ENCODE data around the gene HTR4. TPM values are rescaled to one million over a fixed set of nuclear protein-coding genes. Genes with fewer than 3 reads are reported as not detected.

HTR4 gene
- polyA plus RNA-seq, 1 donor (not counting 4 experiments of a cell fraction or from before 2014, with no cell fraction given), result not detected

DNA sequence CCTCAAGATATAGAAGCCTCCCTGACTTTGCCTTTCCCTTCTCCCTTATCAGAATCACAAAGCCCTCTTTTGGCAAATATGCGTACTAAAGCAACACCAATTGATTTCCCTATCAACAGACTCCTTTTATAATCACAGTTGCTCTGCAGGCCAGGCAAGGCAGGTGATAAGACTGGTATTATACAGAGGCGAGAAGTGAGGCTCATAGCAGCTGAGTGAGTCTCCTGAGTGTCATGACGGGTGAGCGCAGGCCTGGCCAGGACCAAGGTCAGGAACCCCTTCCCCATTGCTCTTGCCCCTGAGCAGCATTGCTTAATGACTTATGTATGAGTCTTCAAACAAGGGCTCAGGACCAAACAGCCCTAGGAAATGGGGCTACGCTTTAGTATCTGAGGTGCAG lies 199.8 kb downstream of the HTR4 start:
- H3K79me2 ChIP-seq (ENCODE audit: control insufficient read depth, insufficient read depth, low read length), result no peaks in the 10 kb centered on the region
- TF ChIP-seq, protein P1, sequence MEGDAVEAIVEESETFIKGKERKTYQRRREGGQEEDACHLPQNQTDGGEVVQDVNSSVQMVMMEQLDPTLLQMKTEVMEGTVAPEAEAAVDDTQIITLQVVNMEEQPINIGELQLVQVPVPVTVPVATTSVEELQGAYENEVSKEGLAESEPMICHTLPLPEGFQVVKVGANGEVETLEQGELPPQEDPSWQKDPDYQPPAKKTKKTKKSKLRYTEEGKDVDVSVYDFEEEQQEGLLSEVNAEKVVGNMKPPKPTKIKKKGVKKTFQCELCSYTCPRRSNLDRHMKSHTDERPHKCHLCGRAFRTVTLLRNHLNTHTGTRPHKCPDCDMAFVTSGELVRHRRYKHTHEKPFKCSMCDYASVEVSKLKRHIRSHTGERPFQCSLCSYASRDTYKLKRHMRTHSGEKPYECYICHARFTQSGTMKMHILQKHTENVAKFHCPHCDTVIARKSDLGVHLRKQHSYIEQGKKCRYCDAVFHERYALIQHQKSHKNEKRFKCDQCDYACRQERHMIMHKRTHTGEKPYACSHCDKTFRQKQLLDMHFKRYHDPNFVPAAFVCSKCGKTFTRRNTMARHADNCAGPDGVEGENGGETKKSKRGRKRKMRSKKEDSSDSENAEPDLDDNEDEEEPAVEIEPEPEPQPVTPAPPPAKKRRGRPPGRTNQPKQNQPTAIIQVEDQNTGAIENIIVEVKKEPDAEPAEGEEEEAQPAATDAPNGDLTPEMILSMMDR (optimal IDR thresholded peaks at IDR 0.05 in 1 of 3, IDR thresholded peaks at IDR 0.05 in 1 of 3, conservative IDR thresholded peaks at IDR 0.05 in 1 of 3; ENCODE audit: extremely low read depth in 1 of 3, insufficient read depth in 2 of 3, low read length in 3 of 3), result no peak
- TF ChIP-seq EZH2 (IDR thresholded peaks at IDR 0.05; ENCODE audit: low read length), result no peak
- no peaks in the 10 kb centered on the region for H4K20me1 ChIP-seq (ENCODE audit: control insufficient read depth, extremely low read depth, insufficient read depth, low read length)
- no peak overlapping the region for H3K27ac ChIP-seq (ENCODE audit: control insufficient read depth, insufficient read depth, low read length)
- FAIRE-seq, result no peak
- no peaks in the 10 kb centered on the region for H3K9me3 ChIP-seq (ENCODE audit: control insufficient read depth, low read depth, low read length)
- H3K4me2 ChIP-seq (ENCODE audit: control insufficient read depth, extremely low read depth, insufficient read depth, low read depth, low read length), result no peak overlapping the region
- no peak overlapping the region for H3K4me3 ChIP-seq (ENCODE audit: control insufficient read depth in 2 of 3, extremely low read depth in 1 of 3, insufficient read depth in 2 of 3, low read depth in 1 of 3, low read length in 3 of 3)
- H3K27me3 ChIP-seq (ENCODE audit: control insufficient read depth, extremely low read depth, insufficient read depth, low read length), result no peaks in the 10 kb centered on the region
- no peaks in the 10 kb centered on the region for H3K4me1 ChIP-seq (ENCODE audit: control insufficient read depth, extremely low read depth, insufficient read depth, low read length)
- dilution Hi-C loops (cut with MboI; ENCODE audit: extremely low pct_ligation_motif_present, low sequenced_read_pairs), result no loop called here
- no peak overlapping the region for H3K9ac ChIP-seq (ENCODE audit: control insufficient read depth, extremely low read depth, insufficient read depth, low read length)
- no peaks in the 10 kb centered on the region for H3K9me1 ChIP-seq (ENCODE audit: control insufficient read depth, extremely low read depth, insufficient read depth, low read length)
- no peak overlapping the region for H2AFZ ChIP-seq (ENCODE audit: control insufficient read depth, low read length)
- no peak for DNase-seq (ENCODE audit: low read depth, low spot score)
- no peaks in the 10 kb centered on the region for H3K36me3 ChIP-seq (ENCODE audit: control insufficient read depth in 2 of 2, extremely low read depth in 1 of 2, insufficient read depth in 2 of 2, low read length in 2 of 2)

DNA sequence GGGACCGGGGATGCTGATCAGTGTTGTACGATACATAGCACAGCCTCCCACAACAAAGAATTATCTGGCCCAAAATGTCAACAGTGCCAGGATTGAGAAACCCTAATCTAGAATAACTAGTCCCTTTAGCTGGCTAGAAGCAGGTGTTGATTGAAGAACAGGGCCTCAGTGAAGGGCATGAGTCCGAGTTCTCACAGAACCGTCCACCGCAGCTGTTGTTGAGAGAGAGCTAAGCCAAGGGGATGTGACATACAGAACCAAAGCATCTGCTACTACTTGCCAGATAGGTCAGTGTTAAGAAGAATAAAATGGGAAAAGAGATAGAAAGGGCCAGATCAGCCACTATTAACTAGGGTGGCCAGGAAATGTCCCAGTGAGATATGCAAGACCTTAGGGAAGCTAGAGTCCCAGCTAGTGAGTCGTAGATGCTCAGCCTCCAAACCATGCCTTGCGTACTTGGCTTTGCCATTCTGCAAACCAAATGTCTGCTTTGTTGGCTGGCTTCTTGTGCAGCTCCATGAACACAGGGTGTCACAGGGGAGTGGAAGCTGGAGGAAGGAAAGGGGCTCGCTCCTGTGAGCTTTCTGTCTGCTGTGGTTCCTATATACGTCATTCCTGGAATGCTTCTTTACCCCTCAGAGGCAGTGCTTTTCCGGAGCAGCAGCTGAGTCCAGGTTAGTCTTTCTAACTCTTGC lies 201.7 kb downstream of the HTR4 start:
- Histone ChIP-seq H3K27ac (ENCODE audit: control insufficient read depth, insufficient read depth, low read length) (no peak overlapping the region), H4K20me1 (ENCODE audit: control insufficient read depth, extremely low read depth, insufficient read depth, low read length) (no peaks in the 10 kb centered on the region), H2AFZ (ENCODE audit: control insufficient read depth, low read length) (no peak overlapping the region), H3K79me2 (ENCODE audit: control insufficient read depth, insufficient read depth, low read length) (no peaks in the 10 kb centered on the region), H3K9me1 (ENCODE audit: control insufficient read depth, extremely low read depth, insufficient read depth, low read length) (no peaks in the 10 kb centered on the region), H3K4me2 (ENCODE audit: control insufficient read depth, extremely low read depth, insufficient read depth, low read depth, low read length) (no peak overlapping the region), H3K4me1 (ENCODE audit: control insufficient read depth, extremely low read depth, insufficient read depth, low read length) (no peaks in the 10 kb centered on the region), H3K9me3 (ENCODE audit: control insufficient read depth, low read depth, low read length) (no peaks in the 10 kb centered on the region), H3K9ac (ENCODE audit: control insufficient read depth, extremely low read depth, insufficient read depth, low read length) (no peak overlapping the region), H3K4me3 (ENCODE audit: control insufficient read depth in 2 of 3, extremely low read depth in 1 of 3, insufficient read depth in 2 of 3, low read depth in 1 of 3, low read length in 3 of 3) (no peak overlapping the region), H3K27me3 (ENCODE audit: control insufficient read depth, extremely low read depth, insufficient read depth, low read length) (no peaks in the 10 kb centered on the region), H3K36me3 (ENCODE audit: control insufficient read depth in 2 of 2, extremely low read depth in 1 of 2, insufficient read depth in 2 of 2, low read length in 2 of 2) (no peaks in the 10 kb centered on the region)
- FAIRE-seq (no peak), DNase-seq (ENCODE audit: low read depth, low spot score) (no peak)
- dilution Hi-C loops (cut with MboI; ENCODE audit: extremely low pct_ligation_motif_present, low sequenced_read_pairs), result no loop called here
- no peak for TF ChIP-seq EZH2 (IDR thresholded peaks at IDR 0.05; ENCODE audit: low read length)
- TF ChIP-seq, protein P1 (optimal IDR thresholded peaks at IDR 0.05 in 1 of 3, IDR thresholded peaks at IDR 0.05 in 1 of 3, conservative IDR thresholded peaks at IDR 0.05 in 1 of 3; ENCODE audit: extremely low read depth in 1 of 3, insufficient read depth in 2 of 3, low read length in 3 of 3), result no peak

Data from keratinocyte (primary cell).